ENCODE measurements around the gene BCAR3.

The BCAR3 gene

GRCh38 chr1:93578911-93579825, 102.5 kb downstream of the BCAR3 start:
- H2AK5ac ChIP-seq (ENCODE audit: low read length), result peak overlapping the region; percentile 74
- peak overlapping the region; percentile 84 for H3K14ac ChIP-seq (ENCODE audit: low read length)
- H3K9me3 ChIP-seq (ENCODE audit: insufficient read depth, low read depth, low read length), result no peaks in the 10 kb centered on the region
- peak overlapping the region; percentile 95 for H3K27ac ChIP-seq (ENCODE audit: low read depth, low read length)
- H3K27me3 ChIP-seq (ENCODE audit: insufficient read depth, low read length), result no peaks in the 10 kb centered on the region
- peaks cover 26 to 27% of the 10 kb centered on the region in 2 experiments for H3K36me3 ChIP-seq (ENCODE audit: control insufficient read depth in 1 of 2, insufficient read depth in 2 of 2, low read length in 2 of 2)
- peak overlapping the region; percentile 71 for H3K4ac ChIP-seq (ENCODE audit: low read depth, low read length)
- no peak overlapping the region for H3K23ac ChIP-seq (ENCODE audit: low read length)
- no peak overlapping the region for H3K4me3 ChIP-seq (ENCODE audit: low read depth, low read length)
- peak overlapping the region; percentile 3 for H3K4me2 ChIP-seq (ENCODE audit: low read length)
- H2BK120ac ChIP-seq (ENCODE audit: insufficient read depth, low read length, poor library complexity), result peak overlapping the region; percentile 69
- peak overlapping the region; percentile 72 for H2BK12ac ChIP-seq (ENCODE audit: low read length)
- peak overlapping the region; percentile 89 for H4K8ac ChIP-seq (ENCODE audit: low read depth, low read length)
- peaks cover 14% of the 10 kb centered on the region for H3K79me2 ChIP-seq (ENCODE audit: control insufficient read depth, insufficient read depth, low read length, poor library complexity)
- DNase-seq, result no peak
- H3K4me1 ChIP-seq (ENCODE audit: control insufficient read depth in 1 of 2, insufficient read depth in 2 of 2, low read length in 2 of 2), result peaks cover 50 to 59% of the 10 kb centered on the region in 2 experiments
- WGBS (ENCODE audit: extremely low coverage, insufficient coverage, insufficient read length), result no CpG with 5 or more reads among the region's 11 CpGs
- peak overlapping the region; percentile 96 for H2BK5ac ChIP-seq (ENCODE audit: low read depth, low read length, poor library complexity)
- H3K18ac ChIP-seq (ENCODE audit: low read length), result peak overlapping the region; percentile 91
- peak overlapping the region; percentile 42 for H2AFZ ChIP-seq (ENCODE audit: insufficient read depth, low read length, poor library complexity)
- H3K79me1 ChIP-seq (ENCODE audit: low read length), result peaks cover 51% of the 10 kb centered on the region
- peak overlapping the region; percentile 43 for H4K12ac ChIP-seq (ENCODE audit: low read depth, low read length)
- no peak overlapping the region for H3K9ac ChIP-seq (ENCODE audit: low read length)
- peak overlapping the region; percentile 78 for H4K91ac ChIP-seq (ENCODE audit: low read depth, low read length)

GRCh38 chr1:93578433-93578830, 103.2 kb downstream of the BCAR3 start:
- Histone ChIP-seq H3K4me3 (ENCODE audit: low read depth, low read length) (no peak overlapping the region), H2BK12ac (ENCODE audit: low read length) (peak overlapping the region; percentile 71), H3K23ac (ENCODE audit: low read length) (no peak overlapping the region), H2AK5ac (ENCODE audit: low read length) (peak overlapping the region; percentile 45), H3K4ac (ENCODE audit: low read depth, low read length) (no peak overlapping the region), H3K4me2 (ENCODE audit: low read length) (no peak overlapping the region), H3K4me1 (ENCODE audit: control insufficient read depth in 1 of 2, insufficient read depth in 2 of 2, low read length in 2 of 2) (peaks cover 50 to 59% of the 10 kb centered on the region in 2 experiments), H3K9me3 (ENCODE audit: insufficient read depth, low read depth, low read length) (no peaks in the 10 kb centered on the region), H3K27me3 (ENCODE audit: insufficient read depth, low read length) (no peaks in the 10 kb centered on the region), H2AFZ (ENCODE audit: insufficient read depth, low read length, poor library complexity) (no peak overlapping the region), H2BK5ac (ENCODE audit: low read depth, low read length, poor library complexity) (peak overlapping the region; percentile 81), H3K27ac (ENCODE audit: low read depth, low read length) (peak overlapping the region; percentile 97), H4K12ac (ENCODE audit: low read depth, low read length) (no peak overlapping the region), H3K18ac (ENCODE audit: low read length) (peak overlapping the region; percentile 58), H4K8ac (ENCODE audit: low read depth, low read length) (peak overlapping the region; percentile 0), H3K79me1 (ENCODE audit: low read length) (peaks cover 48% of the 10 kb centered on the region), H3K79me2 (ENCODE audit: control insufficient read depth, insufficient read depth, low read length, poor library complexity) (peaks cover 14% of the 10 kb centered on the region), H2BK120ac (ENCODE audit: insufficient read depth, low read length, poor library complexity) (peak overlapping the region; percentile 69), H3K9ac (ENCODE audit: low read length) (no peak overlapping the region), H3K14ac (ENCODE audit: low read length) (peak overlapping the region; percentile 2), H4K91ac (ENCODE audit: low read depth, low read length) (peak overlapping the region; percentile 78), H3K36me3 (ENCODE audit: control insufficient read depth in 1 of 2, insufficient read depth in 2 of 2, low read length in 2 of 2) (peaks cover 23 to 25% of the 10 kb centered on the region in 2 experiments)
- no CpG with 5 or more reads among the region's 6 CpGs for WGBS (ENCODE audit: extremely low coverage, insufficient coverage, insufficient read length)
- DNase-seq, result no peak

GRCh38 chr1:93577536-93578432, 103.9 kb downstream of the BCAR3 start:
- Histone ChIP-seq H4K91ac (ENCODE audit: low read depth, low read length) (peak overlapping the region; percentile 78), H3K4me2 (ENCODE audit: low read length) (no peak overlapping the region), H3K79me2 (ENCODE audit: control insufficient read depth, insufficient read depth, low read length, poor library complexity) (peaks cover 14% of the 10 kb centered on the region), H3K4me3 (ENCODE audit: low read depth, low read length) (no peak overlapping the region), H3K4me1 (ENCODE audit: control insufficient read depth in 1 of 2, insufficient read depth in 2 of 2, low read length in 2 of 2) (peaks cover 50 to 59% of the 10 kb centered on the region in 2 experiments), H2BK5ac (ENCODE audit: low read depth, low read length, poor library complexity) (peak overlapping the region; percentile 81), H2BK120ac (ENCODE audit: insufficient read depth, low read length, poor library complexity) (peak overlapping the region; percentile 70), H2BK12ac (ENCODE audit: low read length) (peak overlapping the region; percentile 27), H2AK5ac (ENCODE audit: low read length) (peak overlapping the region; percentile 4), H3K27me3 (ENCODE audit: insufficient read depth, low read length) (no peaks in the 10 kb centered on the region), H4K12ac (ENCODE audit: low read depth, low read length) (no peak overlapping the region), H3K79me1 (ENCODE audit: low read length) (peaks cover 48% of the 10 kb centered on the region), H3K4ac (ENCODE audit: low read depth, low read length) (peak overlapping the region; percentile 30), H2AFZ (ENCODE audit: insufficient read depth, low read length, poor library complexity) (no peak overlapping the region), H3K9me3 (ENCODE audit: insufficient read depth, low read depth, low read length) (no peaks in the 10 kb centered on the region), H3K27ac (ENCODE audit: low read depth, low read length) (peak overlapping the region; percentile 97), H3K36me3 (ENCODE audit: control insufficient read depth in 1 of 2, insufficient read depth in 2 of 2, low read length in 2 of 2) (peaks cover 21 to 27% of the 10 kb centered on the region in 2 experiments), H3K18ac (ENCODE audit: low read length) (peak overlapping the region; percentile 88), H4K8ac (ENCODE audit: low read depth, low read length) (peak overlapping the region; percentile 22), H3K23ac (ENCODE audit: low read length) (no peak overlapping the region), H3K9ac (ENCODE audit: low read length) (no peak overlapping the region), H3K14ac (ENCODE audit: low read length) (peak overlapping the region; percentile 78)
- DNase-seq, result peak in 1 of 2 donors; percentile 57
- WGBS (ENCODE audit: extremely low coverage, insufficient coverage, insufficient read length), result no CpG with 5 or more reads among the region's 18 CpGs

GRCh38 chr1:93576746-93577145, 104.9 kb downstream of the BCAR3 start:
- H4K8ac ChIP-seq (ENCODE audit: low read depth, low read length), result peak overlapping the region; percentile 54
- no CpG with 5 or more reads among the region's 2 CpGs for WGBS (ENCODE audit: extremely low coverage, insufficient coverage, insufficient read length)
- peak overlapping the region; percentile 76 for H2AK5ac ChIP-seq (ENCODE audit: low read length)
- peaks cover 46 to 55% of the 10 kb centered on the region in 2 experiments for H3K4me1 ChIP-seq (ENCODE audit: control insufficient read depth in 1 of 2, insufficient read depth in 2 of 2, low read length in 2 of 2)
- no peak overlapping the region for H3K14ac ChIP-seq (ENCODE audit: low read length)
- H3K18ac ChIP-seq (ENCODE audit: low read length), result no peak overlapping the region
- no peaks in the 10 kb centered on the region for H3K27me3 ChIP-seq (ENCODE audit: insufficient read depth, low read length)
- peaks cover 44% of the 10 kb centered on the region for H3K79me1 ChIP-seq (ENCODE audit: low read length)
- H3K4me3 ChIP-seq (ENCODE audit: low read depth, low read length), result no peak overlapping the region
- H3K9me3 ChIP-seq (ENCODE audit: insufficient read depth, low read depth, low read length), result no peaks in the 10 kb centered on the region
- H2BK12ac ChIP-seq (ENCODE audit: low read length), result peak overlapping the region; percentile 80
- peak overlapping the region; percentile 70 for H2BK120ac ChIP-seq (ENCODE audit: insufficient read depth, low read length, poor library complexity)
- H3K27ac ChIP-seq (ENCODE audit: low read depth, low read length), result peak overlapping the region; percentile 97
- peak overlapping the region; percentile 21 for H3K4ac ChIP-seq (ENCODE audit: low read depth, low read length)
- no peak for DNase-seq
- H4K91ac ChIP-seq (ENCODE audit: low read depth, low read length), result peak overlapping the region; percentile 90
- H2AFZ ChIP-seq (ENCODE audit: insufficient read depth, low read length, poor library complexity), result no peak overlapping the region
- H3K79me2 ChIP-seq (ENCODE audit: control insufficient read depth, insufficient read depth, low read length, poor library complexity), result peaks cover 14% of the 10 kb centered on the region
- no peak overlapping the region for H3K23ac ChIP-seq (ENCODE audit: low read length)
- H4K12ac ChIP-seq (ENCODE audit: low read depth, low read length), result no peak overlapping the region
- no peak overlapping the region for H3K9ac ChIP-seq (ENCODE audit: low read length)
- peaks cover 18 to 22% of the 10 kb centered on the region in 2 experiments for H3K36me3 ChIP-seq (ENCODE audit: control insufficient read depth in 1 of 2, insufficient read depth in 2 of 2, low read length in 2 of 2)
- peak overlapping the region; percentile 81 for H2BK5ac ChIP-seq (ENCODE audit: low read depth, low read length, poor library complexity)
- H3K4me2 ChIP-seq (ENCODE audit: low read length), result no peak overlapping the region
